Trophoblast cell (in vitro differentiated cells and primary cell): ENCODE data around the gene FRAT2.

Experiments used
- DNase-seq, 2 donors: peaks; one replicate each; pipeline ENCODE4 v3.0.0-alpha.2; 2016
- H2AFZ ChIP-seq: 2 replicates; pipeline ENCODE4 v1.6.1; 2013; ENCODE audit warnings: low read length, moderate library complexity, mild to moderate bottlenecking; ENCODE audit not compliant: insufficient read depth, poor library complexity
- H2AK5ac ChIP-seq: 2 replicates; pipeline ENCODE4 v1.6.1; 2013; ENCODE audit warnings: mild to moderate bottlenecking, low read length
- H2BK120ac ChIP-seq: 2 replicates; pipeline ENCODE4 v1.6.1; 2013; ENCODE audit warnings: low read length, mild to moderate bottlenecking, moderate library complexity; ENCODE audit not compliant: insufficient read depth, poor library complexity
- H2BK12ac ChIP-seq: 2 replicates; pipeline ENCODE4 v1.6.1; 2013; ENCODE audit warnings: mild to moderate bottlenecking, low read length, moderate library complexity
- H2BK5ac ChIP-seq: 2 replicates; pipeline ENCODE4 v1.6.1; 2013; ENCODE audit warnings: low read length, low read depth, moderate library complexity, mild to moderate bottlenecking; ENCODE audit not compliant: poor library complexity
- H3K14ac ChIP-seq: 2 replicates; pipeline ENCODE4 v1.6.1; 2013; ENCODE audit warnings: mild to moderate bottlenecking, low read length
- H3K18ac ChIP-seq: 2 replicates; pipeline ENCODE4 v1.6.1; 2013; ENCODE audit warnings: mild to moderate bottlenecking, low read length
- H3K23ac ChIP-seq: 2 replicates; pipeline ENCODE4 v1.6.1; 2013; ENCODE audit warnings: low read length
- H3K27ac ChIP-seq: 2 replicates; pipeline ENCODE4 v1.5.1; 2013; ENCODE audit warnings: low read depth, mild to moderate bottlenecking, inconsistent platforms, low read length, moderate library complexity
- H3K27me3 ChIP-seq: 2 replicates; pipeline ENCODE4 v1.6.1; 2013; ENCODE audit warnings: inconsistent platforms, mild to moderate bottlenecking, low read length, moderate library complexity; ENCODE audit not compliant: insufficient read depth
- H3K36me3 ChIP-seq, 2 experiments: 1 replicate in 1 of 2; 2 replicates in 1 of 2; pipeline ENCODE4 v1.6.1; 2013; ENCODE audit warnings: low read length in 2 of 2, mild to moderate bottlenecking in 2 of 2, moderate library complexity in 1 of 2; ENCODE audit not compliant: insufficient read depth in 2 of 2, control insufficient read depth in 1 of 2
- H3K4ac ChIP-seq: 2 replicates; pipeline ENCODE4 v1.6.1; 2013; ENCODE audit warnings: low read depth, mild to moderate bottlenecking, low read length, moderate library complexity
- H3K4me1 ChIP-seq, 2 experiments: 1 replicate in 1 of 2; 2 replicates in 1 of 2; pipeline ENCODE4 v1.6.1; 2013; ENCODE audit warnings: low read length in 2 of 2, mild to moderate bottlenecking in 2 of 2, moderate library complexity in 1 of 2; ENCODE audit not compliant: insufficient read depth in 2 of 2, control insufficient read depth in 1 of 2
- H3K4me2 ChIP-seq: 2 replicates; pipeline ENCODE4 v1.6.1; 2013; ENCODE audit warnings: inconsistent platforms, mild to moderate bottlenecking, low read length, moderate library complexity
- H3K4me3 ChIP-seq: 2 replicates; pipeline ENCODE4 v1.5.1; 2013; ENCODE audit warnings: mild to moderate bottlenecking, low read depth, low read length, inconsistent platforms
- H3K79me1 ChIP-seq: one replicate; pipeline ENCODE4 v1.6.1; 2013; ENCODE audit warnings: low read length
- H3K79me2 ChIP-seq: 2 replicates; pipeline ENCODE4 v1.6.1; 2013; ENCODE audit warnings: low read length, mild to moderate bottlenecking; ENCODE audit not compliant: control insufficient read depth, insufficient read depth, poor library complexity
- H3K9ac ChIP-seq: 2 replicates; pipeline ENCODE4 v1.6.1; 2013; ENCODE audit warnings: mild to moderate bottlenecking, low read length
- H3K9me3 ChIP-seq: 2 replicates; pipeline ENCODE4 v1.6.1; 2013; ENCODE audit warnings: low read depth, mild to moderate bottlenecking, control low read depth, inconsistent platforms, low read length; ENCODE audit not compliant: insufficient read depth
- H4K12ac ChIP-seq: 2 replicates; pipeline ENCODE4 v1.6.1; 2013; ENCODE audit warnings: low read depth, mild to moderate bottlenecking, low read length, moderate library complexity
- H4K8ac ChIP-seq: 2 replicates; pipeline ENCODE4 v1.6.1; 2013; ENCODE audit warnings: low read depth, mild to moderate bottlenecking, low read length, moderate library complexity
- H4K91ac ChIP-seq: one replicate; pipeline ENCODE4 v1.6.1; 2013; ENCODE audit warnings: low read depth, mild to moderate bottlenecking, low read length, moderate library complexity
- WGBS: extraction: QIAGEN DNeasy Blood & Tissue Kit; methylation state at CpG from one replicate; pipeline ENCODE4 v1.1.7; 2013; ENCODE audit warnings: missing lambda C conversion rate; ENCODE audit not compliant: insufficient read length, insufficient coverage; ENCODE audit errors: extremely low coverage; 5-methylcytosine and 5-hydroxymethylcytosine counted together

FRAT2 gene

DNA sequence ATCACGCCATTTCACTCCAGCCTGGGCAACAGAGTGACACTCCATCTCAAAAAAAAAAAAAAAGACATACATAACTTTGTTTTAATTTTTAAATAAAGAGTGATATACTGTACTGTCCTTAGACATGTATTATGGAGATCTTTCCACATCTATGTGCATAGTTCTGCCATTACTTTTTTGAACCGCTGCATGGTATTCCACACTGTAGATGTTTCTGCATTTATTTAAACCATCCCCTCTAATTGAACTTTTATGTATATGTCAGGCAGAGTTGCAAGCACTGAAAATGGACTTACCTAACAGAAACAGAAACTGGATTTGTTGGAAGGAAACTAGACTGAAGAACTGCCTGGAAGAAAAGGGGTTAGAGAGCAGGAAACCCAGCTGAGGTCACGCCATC lies 33.5 kb downstream of the FRAT2 start:
- H3K4me1 ChIP-seq = no peaks in the 10 kb centered on the region
- H2AFZ ChIP-seq = no peak overlapping the region
- H4K8ac ChIP-seq = no peak overlapping the region
- H3K23ac ChIP-seq = no peak overlapping the region
- no peak overlapping the region for H3K27ac ChIP-seq
- no peak overlapping the region for H2BK120ac ChIP-seq
- no peak overlapping the region for H3K4me2 ChIP-seq
- H3K4ac ChIP-seq = no peak overlapping the region
- no peak overlapping the region for H4K91ac ChIP-seq
- no peak overlapping the region for H2AK5ac ChIP-seq
- H3K36me3 ChIP-seq = no peaks in the 10 kb centered on the region
- no peak for DNase-seq
- H3K79me2 ChIP-seq = no peaks in the 10 kb centered on the region
- H3K18ac ChIP-seq = no peak overlapping the region
- no peak overlapping the region for H3K14ac ChIP-seq
- H3K27me3 ChIP-seq = no peaks in the 10 kb centered on the region
- H2BK12ac ChIP-seq = no peak overlapping the region
- peaks cover 2% of the 10 kb centered on the region for H3K9me3 ChIP-seq
- no CpG with 5 or more reads among the region's 3 CpGs for whole genome bisulfite sequencing
- H2BK5ac ChIP-seq = no peak overlapping the region
- no peaks in the 10 kb centered on the region for H3K79me1 ChIP-seq
- no peak overlapping the region for H3K9ac ChIP-seq
- H3K4me3 ChIP-seq = no peak overlapping the region
- no peak overlapping the region for H4K12ac ChIP-seq

DNA sequence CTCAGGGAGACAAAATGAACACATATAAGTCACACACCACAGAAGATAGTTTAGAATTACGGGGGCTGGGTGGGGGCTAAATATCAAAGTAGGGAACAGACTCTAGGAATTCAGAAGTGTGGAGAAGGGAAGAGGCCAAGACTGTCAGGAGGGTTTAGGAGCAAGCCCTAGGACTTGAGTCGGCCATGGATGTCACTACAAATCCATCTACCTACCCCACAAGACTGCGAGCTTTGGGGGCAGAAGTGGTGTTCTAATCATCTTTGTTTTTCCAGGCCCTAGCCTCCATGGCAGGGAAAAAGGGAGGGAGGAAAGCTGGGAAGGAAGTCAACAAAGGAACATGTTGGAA lies 36.3 kb downstream of the FRAT2 start:
- no CpG with 5 or more reads among the region's 3 CpGs for WGBS

DNA sequence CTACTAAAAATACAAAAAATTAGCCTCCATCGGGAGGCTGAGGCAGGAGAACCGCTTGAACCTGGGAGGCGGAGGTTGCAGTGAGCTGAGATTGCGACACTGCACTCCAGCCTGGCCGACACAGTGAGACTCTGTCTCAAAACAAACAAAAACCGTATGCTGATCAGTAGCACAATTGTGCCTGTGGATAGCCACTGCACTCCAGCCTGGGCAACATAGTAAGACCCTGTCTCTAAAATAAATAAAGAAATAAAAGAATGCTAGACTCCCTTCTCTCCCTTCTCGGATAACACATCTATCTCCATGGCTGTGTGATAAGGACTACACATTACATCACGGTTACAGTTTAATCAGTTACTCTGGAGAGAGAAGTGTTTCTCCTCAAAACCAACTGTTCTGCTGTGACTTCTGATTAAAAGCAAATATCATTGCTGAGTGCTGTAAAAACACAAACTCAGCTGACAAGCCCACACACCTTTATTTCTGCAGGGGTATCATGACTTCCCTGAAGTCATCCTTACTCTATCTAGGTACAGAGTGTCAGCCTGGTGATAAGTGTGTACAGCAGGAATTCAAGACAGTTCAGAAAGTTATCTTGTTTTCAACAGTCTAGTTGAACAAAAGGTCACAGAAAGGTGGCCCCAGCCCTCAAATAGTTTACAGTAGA lies 36.8 kb downstream of the FRAT2 start:
- WGBS = no CpG with 5 or more reads among the region's 8 CpGs
- Histone ChIP-seq H3K9me3 (peaks cover 2% of the 10 kb centered on the region), H3K27me3 (no peaks in the 10 kb centered on the region), H3K79me2 (no peaks in the 10 kb centered on the region), H3K79me1 (no peaks in the 10 kb centered on the region), H3K4me3 (no peak overlapping the region), H3K36me3 (no peaks in the 10 kb centered on the region), H4K12ac (no peak overlapping the region), H2BK5ac (no peak overlapping the region), H3K9ac (no peak overlapping the region), H3K4me2 (no peak overlapping the region), H3K4ac (no peak overlapping the region), H4K8ac (no peak overlapping the region), H3K23ac (no peak overlapping the region), H2BK120ac (no peak overlapping the region), H3K27ac (no peak overlapping the region), H2AK5ac (no peak overlapping the region), H3K4me1 (no peaks in the 10 kb centered on the region), H3K14ac (no peak overlapping the region), H3K18ac (no peak overlapping the region), H2AFZ (no peak overlapping the region), H4K91ac (no peak overlapping the region), H2BK12ac (no peak overlapping the region)
- no peak for DNase-seq

More for the DNA sequence above, 36.3 kb downstream of the FRAT2 start:
- no peak overlapping the region for H2BK12ac ChIP-seq
- H2BK5ac ChIP-seq = no peak overlapping the region
- H3K4me3 ChIP-seq = no peak overlapping the region
- no peak overlapping the region for H2BK120ac ChIP-seq
- H3K36me3 ChIP-seq = no peaks in the 10 kb centered on the region
- H3K9me3 ChIP-seq = peaks cover 2% of the 10 kb centered on the region
- no peak overlapping the region for H2AFZ ChIP-seq
- H4K8ac ChIP-seq = no peak overlapping the region
- no peaks in the 10 kb centered on the region for H3K4me1 ChIP-seq
- H3K18ac ChIP-seq = no peak overlapping the region
- H3K4ac ChIP-seq = no peak overlapping the region
- no peak overlapping the region for H4K12ac ChIP-seq
- no peak overlapping the region for H3K27ac ChIP-seq
- no peak overlapping the region for H3K4me2 ChIP-seq
- H3K79me2 ChIP-seq = no peaks in the 10 kb centered on the region
- no peak overlapping the region for H3K23ac ChIP-seq
- H3K9ac ChIP-seq = no peak overlapping the region
- H4K91ac ChIP-seq = no peak overlapping the region
- H2AK5ac ChIP-seq = no peak overlapping the region
- H3K14ac ChIP-seq = no peak overlapping the region
- no peaks in the 10 kb centered on the region for H3K79me1 ChIP-seq
- no peak for DNase-seq
- no peaks in the 10 kb centered on the region for H3K27me3 ChIP-seq

DNA sequence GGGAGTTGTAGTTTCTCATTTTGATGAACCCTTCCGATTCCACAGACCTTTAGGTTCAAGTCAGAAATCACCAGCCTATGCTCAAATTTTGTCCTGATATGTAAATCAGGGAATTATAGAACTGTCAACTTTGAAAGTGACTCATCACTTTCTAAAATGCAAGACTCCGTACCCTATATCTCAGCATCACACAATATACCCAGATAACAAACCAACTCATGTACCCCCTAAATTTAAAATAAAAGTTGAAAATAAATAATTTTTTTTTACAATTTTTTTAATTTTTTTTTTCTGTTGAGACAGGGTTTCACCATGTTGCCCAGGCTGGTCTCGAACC lies 41.7 kb downstream of the FRAT2 start:
- H2BK5ac ChIP-seq = no peak overlapping the region
- WGBS = no CpG with 5 or more reads among the region's 3 CpGs

More for the DNA sequence above, 41.7 kb downstream of the FRAT2 start:
- Histone ChIP-seq H2BK120ac (no peak overlapping the region), H4K8ac (no peak overlapping the region), H4K91ac (no peak overlapping the region), H4K12ac (no peak overlapping the region), H2AFZ (no peak overlapping the region), H3K4me1 (peaks cover 0 to 2% of the 10 kb centered on the region in 2 experiments), H3K4ac (no peak overlapping the region), H2BK12ac (no peak overlapping the region), H3K14ac (no peak overlapping the region), H3K23ac (no peak overlapping the region), H3K4me3 (no peak overlapping the region), H3K9ac (no peak overlapping the region), H3K18ac (no peak overlapping the region), H3K27me3 (no peaks in the 10 kb centered on the region), H3K4me2 (peak overlapping the region; percentile 44), H3K79me1 (peaks cover 4% of the 10 kb centered on the region), H3K9me3 (no peaks in the 10 kb centered on the region), H3K27ac (no peak overlapping the region), H2AK5ac (no peak overlapping the region), H3K36me3 (no peaks in the 10 kb centered on the region), H3K79me2 (peaks cover 2% of the 10 kb centered on the region)
- DNase-seq = no peak
